ENCODE measurements around the gene STK24. TPM values are rescaled to one million over a fixed set of nuclear protein-coding genes. Genes with fewer than 3 reads are reported as not detected.

The STK24 gene
- total and polyA plus RNA-seq, 2 of the 4 experiments (the other 2 are of a cell fraction): 29.2 to 43.4 TPM

DNA sequence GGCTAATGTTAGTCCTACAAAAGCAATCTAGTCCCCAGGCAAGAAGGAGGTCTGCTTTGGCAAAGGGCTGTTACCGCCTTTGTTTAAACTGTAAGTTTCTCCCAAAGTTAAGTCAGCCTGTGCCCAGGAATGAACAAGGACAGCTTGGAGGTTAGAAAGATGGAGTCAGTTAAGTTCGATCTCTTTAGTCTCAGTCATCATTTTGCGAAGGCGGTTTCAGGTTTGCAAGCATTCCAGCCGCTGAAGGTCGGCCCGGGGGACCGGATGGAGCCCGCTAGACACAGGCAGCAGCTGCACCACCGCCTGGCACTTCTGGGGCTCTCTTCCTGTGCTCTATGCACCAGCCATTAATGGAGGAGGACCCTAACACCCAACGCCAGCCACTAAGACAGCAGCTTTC lies 91.3 kb downstream of the STK24 start:
- Histone ChIP-seq H2AK9ac (replicated peaks; ENCODE audit: low read depth, low read length, poor library complexity) (no peak overlapping the region), H3K14ac (replicated peaks; ENCODE audit: low read depth, low read length) (peak overlapping the region; percentile 25), H3K4ac (ENCODE audit: low read depth, low read length) (peak overlapping the region; percentile 59), H2BK120ac (ENCODE audit: low read depth, low read length) (peak overlapping the region; percentile 64; the same call in 1 of the 2 replicates), H2AK5ac (ENCODE audit: low read depth, low read length) (peak overlapping the region; percentile 35; the same call in 1 of the 2 replicates), H4K91ac (ENCODE audit: insufficient read depth, low read depth, low read length) (peak overlapping the region; percentile 29), H3K56ac (ENCODE audit: extremely low read depth, insufficient read depth, low read length) (peak overlapping the region; percentile 28; the same call in 1 of the 2 replicates), H2AFZ (replicated peaks; ENCODE audit: low read length, poor library complexity) (no peak overlapping the region), H3K18ac (ENCODE audit: low read depth, low read length) (no peak overlapping the region), H3K9me3 (ENCODE audit: control insufficient read depth, insufficient read depth, low read length) (no peaks in the 10 kb centered on the region), H2BK15ac (ENCODE audit: low read depth, low read length) (no peak overlapping the region), H4K8ac (ENCODE audit: low read depth in 2 of 2, low read length in 2 of 2) (peak overlapping the region in 1 of 2 experiments; percentile 22; a peak in 1 of 4 replicates), H3K27me3 (ENCODE audit: control insufficient read depth, insufficient read depth, low read length) (no peaks in the 10 kb centered on the region), H4K5ac (ENCODE audit: low read depth, low read length) (no peak overlapping the region), H4K20me1 (ENCODE audit: insufficient read depth, low read length) (peaks cover 91% of the 10 kb centered on the region), H2BK20ac (ENCODE audit: low read depth, low read length) (peak overlapping the region; percentile 36; the same call in 1 of the 2 replicates), H3K9me1 (ENCODE audit: insufficient read depth, low read length) (peaks cover 68% of the 10 kb centered on the region), H3K36me3 (ENCODE audit: control insufficient read depth, insufficient read depth, low read length) (peaks cover 6% of the 10 kb centered on the region), H3K79me1 (ENCODE audit: low read depth in 1 of 2, low read length in 2 of 2) (peaks cover 52 to 97% of the 10 kb centered on the region in 2 experiments), H3K4me3 (ENCODE audit: insufficient read depth, low read depth, low read length) (no peak overlapping the region), H3K23ac (ENCODE audit: low read depth, low read length) (peak overlapping the region; percentile 82; the same call in 1 of the 2 replicates), H3K4me1 (ENCODE audit: control insufficient read depth, insufficient read depth, low read length) (peaks cover 47% of the 10 kb centered on the region), H2BK5ac (ENCODE audit: low read depth, low read length, poor library complexity, severe bottlenecking) (no peak overlapping the region), H3K4me2 (ENCODE audit: low read depth, low read length) (no peak overlapping the region), H3K9ac (ENCODE audit: low read depth, low read length) (no peak overlapping the region), H3K27ac (ENCODE audit: insufficient read depth, low read length) (no peak overlapping the region)
- DNase-seq: no peak
- CTCF ChIA-PET: interaction anchor here (0.6 to 1.9 kb wide), 3 partner anchors 40 to 189 kb away, joined by 3 to 6 read pairs (median 3); no protein-coding TSS in a partner anchor
- intact Hi-C loops (cut with micrococcal nuclease): no loop called here
- BruUV-seq (replicated peaks): no TSS peak
- dilution Hi-C loops (cut with HindIII; ENCODE audit: low sequenced_read_pairs, unreplicated experiment): no loop called here
- no peak for ATAC-seq (ENCODE audit: low read depth)
- in situ Hi-C loops (cut with MboI; ENCODE audit: low sequenced_read_pairs): no loop called here
- TF ChIP-seq MXI1 (IDR thresholded peaks at IDR 0.05; ENCODE audit: borderline replicate concordance, low read depth, low read length) (no peak), SMC3 (IDR thresholded peaks at IDR 0.05; ENCODE audit: low read depth, low read length) (no peak), MAZ (IDR thresholded peaks at IDR 0.05; ENCODE audit: borderline replicate concordance, low read depth, low read length) (no peak), BHLHE40 (IDR thresholded peaks at IDR 0.05; ENCODE audit: low read depth, low read length) (no peak), RAD21 (IDR thresholded peaks at IDR 0.05; ENCODE audit: low read length) (no peak), FOS (IDR thresholded peaks at IDR 0.05; ENCODE audit: low read depth, low read length) (no peak), MAFK (IDR thresholded peaks at IDR 0.05; ENCODE audit: low read depth, low read length) (no peak), CEBPB (IDR thresholded peaks at IDR 0.05; ENCODE audit: low read depth, low read length) (no peak), POLR2A (IDR thresholded peaks at IDR 0.05; ENCODE audit: low read depth, low read length) (no peak), CHD1 (IDR thresholded peaks at IDR 0.05; ENCODE audit: low read depth, low read length) (no peak), RFX5 (IDR thresholded peaks at IDR 0.05; ENCODE audit: low read depth, low read length) (no peak), NFE2L2 (IDR thresholded peaks at IDR 0.05; ENCODE audit: low read depth, low read length) (no peak), RCOR1 (IDR thresholded peaks at IDR 0.05; ENCODE audit: insufficient replicate concordance, low read length) (no peak)
- TF ChIP-seq, protein P1, sequence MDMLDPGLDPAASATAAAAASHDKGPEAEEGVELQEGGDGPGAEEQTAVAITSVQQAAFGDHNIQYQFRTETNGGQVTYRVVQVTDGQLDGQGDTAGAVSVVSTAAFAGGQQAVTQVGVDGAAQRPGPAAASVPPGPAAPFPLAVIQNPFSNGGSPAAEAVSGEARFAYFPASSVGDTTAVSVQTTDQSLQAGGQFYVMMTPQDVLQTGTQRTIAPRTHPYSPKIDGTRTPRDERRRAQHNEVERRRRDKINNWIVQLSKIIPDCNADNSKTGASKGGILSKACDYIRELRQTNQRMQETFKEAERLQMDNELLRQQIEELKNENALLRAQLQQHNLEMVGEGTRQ (IDR thresholded peaks at IDR 0.05; ENCODE audit: low read depth, low read length): no peak
- TF ChIP-seq, protein P2, sequence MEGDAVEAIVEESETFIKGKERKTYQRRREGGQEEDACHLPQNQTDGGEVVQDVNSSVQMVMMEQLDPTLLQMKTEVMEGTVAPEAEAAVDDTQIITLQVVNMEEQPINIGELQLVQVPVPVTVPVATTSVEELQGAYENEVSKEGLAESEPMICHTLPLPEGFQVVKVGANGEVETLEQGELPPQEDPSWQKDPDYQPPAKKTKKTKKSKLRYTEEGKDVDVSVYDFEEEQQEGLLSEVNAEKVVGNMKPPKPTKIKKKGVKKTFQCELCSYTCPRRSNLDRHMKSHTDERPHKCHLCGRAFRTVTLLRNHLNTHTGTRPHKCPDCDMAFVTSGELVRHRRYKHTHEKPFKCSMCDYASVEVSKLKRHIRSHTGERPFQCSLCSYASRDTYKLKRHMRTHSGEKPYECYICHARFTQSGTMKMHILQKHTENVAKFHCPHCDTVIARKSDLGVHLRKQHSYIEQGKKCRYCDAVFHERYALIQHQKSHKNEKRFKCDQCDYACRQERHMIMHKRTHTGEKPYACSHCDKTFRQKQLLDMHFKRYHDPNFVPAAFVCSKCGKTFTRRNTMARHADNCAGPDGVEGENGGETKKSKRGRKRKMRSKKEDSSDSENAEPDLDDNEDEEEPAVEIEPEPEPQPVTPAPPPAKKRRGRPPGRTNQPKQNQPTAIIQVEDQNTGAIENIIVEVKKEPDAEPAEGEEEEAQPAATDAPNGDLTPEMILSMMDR (conservative IDR thresholded peaks at IDR 0.05; ENCODE audit: low read depth, low read length): no peak
- TF ChIP-seq, protein P3, sequence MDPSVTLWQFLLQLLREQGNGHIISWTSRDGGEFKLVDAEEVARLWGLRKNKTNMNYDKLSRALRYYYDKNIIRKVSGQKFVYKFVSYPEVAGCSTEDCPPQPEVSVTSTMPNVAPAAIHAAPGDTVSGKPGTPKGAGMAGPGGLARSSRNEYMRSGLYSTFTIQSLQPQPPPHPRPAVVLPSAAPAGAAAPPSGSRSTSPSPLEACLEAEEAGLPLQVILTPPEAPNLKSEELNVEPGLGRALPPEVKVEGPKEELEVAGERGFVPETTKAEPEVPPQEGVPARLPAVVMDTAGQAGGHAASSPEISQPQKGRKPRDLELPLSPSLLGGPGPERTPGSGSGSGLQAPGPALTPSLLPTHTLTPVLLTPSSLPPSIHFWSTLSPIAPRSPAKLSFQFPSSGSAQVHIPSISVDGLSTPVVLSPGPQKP (IDR thresholded peaks at IDR 0.05; ENCODE audit: borderline replicate concordance, low read depth, low read length): no peak
- WGBS, 2 experiments (ENCODE audit: extremely low coverage in 2 of 2, insufficient read length in 1 of 2): 73% methylated on average over 3 of the region's 11 CpGs; no CpG with 5 or more reads in 1 of the 2 experiments
- POLR2A ChIA-PET (ENCODE audit: unreplicated experiment): no interaction called here
